RKO (cell line): Measurements from ENCODE around the gene SCUBE3.

ENCODE experiments used
- DNase-seq: peaks from one replicate; pipeline ENCODE4 v3.0.0-alpha.2; 2016; ENCODE audit warnings: low spot score

The SCUBE3 gene

DNA sequence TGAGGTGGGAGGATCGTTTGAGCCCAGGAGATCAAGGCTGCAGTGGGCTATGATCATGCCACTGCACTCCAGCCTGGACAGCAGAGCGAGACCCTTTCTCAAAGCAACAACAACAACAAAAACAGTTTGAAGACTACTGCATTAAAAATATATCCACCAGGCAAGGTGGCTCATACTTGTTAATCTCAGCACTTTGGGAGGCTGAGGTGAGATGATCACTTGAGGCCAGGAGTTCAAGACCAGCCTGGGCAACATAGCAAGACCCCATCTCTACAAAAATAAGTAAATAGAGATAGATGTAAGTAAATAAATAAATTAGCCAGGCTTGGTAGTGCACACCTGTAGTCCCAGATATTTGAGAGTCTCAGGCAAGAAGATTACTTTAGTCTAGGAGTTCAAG lies 58.2 kb downstream of the SCUBE3 start:
- no peak for DNase-seq

DNA sequence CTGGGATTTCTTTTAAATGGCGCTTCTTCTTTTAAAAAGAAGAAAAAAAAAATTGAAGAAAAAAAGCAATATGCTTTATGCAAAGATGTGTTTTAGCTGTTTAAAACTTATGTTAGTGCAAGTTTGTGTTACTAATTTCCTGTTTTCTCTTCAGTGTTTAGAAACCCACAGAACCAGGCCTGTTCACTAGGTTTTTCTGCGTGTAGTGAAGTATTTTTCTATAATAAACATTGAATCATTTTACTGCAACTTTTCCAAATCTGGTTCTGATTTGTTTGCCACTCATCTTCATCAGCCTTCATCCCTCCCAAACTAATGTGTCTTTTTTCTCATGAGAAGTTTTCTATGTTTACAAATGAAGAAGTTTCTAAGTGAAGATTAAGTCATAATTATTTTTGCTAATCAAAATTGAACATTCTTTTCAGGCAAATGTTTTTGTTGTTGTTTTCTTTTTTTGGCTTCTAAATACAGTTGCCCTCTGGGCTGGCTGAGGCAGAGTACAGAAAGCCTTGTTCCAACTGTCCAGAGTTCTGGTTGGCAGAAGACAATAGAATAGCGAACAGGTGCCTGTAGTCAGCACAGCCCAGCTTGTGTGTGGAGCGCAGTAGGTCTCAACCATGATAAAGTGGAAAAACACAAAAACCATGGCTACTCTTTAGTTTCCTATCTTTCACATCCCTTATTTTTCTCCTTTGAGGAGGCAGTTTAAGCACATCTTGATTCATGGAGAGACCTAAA lies 60.2 kb downstream of the SCUBE3 start:
- DNase-seq, result no peak

DNA sequence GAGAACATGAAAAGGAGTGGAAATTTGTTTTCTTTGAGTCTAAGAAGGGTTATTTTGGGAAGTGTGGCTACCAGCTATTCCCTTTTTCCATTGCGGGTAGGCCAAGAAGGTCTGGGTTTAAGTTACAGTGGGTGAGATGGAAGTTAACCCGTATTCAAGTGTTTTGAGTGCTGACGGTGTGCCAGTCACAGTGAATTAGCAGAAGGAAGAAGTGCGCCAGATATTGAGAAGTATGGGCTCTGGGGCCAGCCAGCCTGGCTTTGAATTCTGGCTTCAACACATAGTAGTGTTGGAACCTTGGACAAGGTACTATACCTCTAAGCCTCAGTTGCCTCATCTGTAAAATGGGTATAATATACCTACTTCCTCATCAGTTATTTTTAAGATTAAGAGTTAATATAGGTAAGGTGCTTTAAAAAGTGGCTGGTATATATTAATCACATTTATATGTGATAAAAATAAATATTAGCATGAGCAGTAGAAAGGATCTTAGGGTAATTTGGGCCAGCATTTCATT lies 62.0 kb downstream of the SCUBE3 start:
- DNase-seq, result no peak

GRCh38 chr6:35278708-35279107 lies 65.0 kb downstream of the SCUBE3 start:
- no peak for DNase-seq

DNA sequence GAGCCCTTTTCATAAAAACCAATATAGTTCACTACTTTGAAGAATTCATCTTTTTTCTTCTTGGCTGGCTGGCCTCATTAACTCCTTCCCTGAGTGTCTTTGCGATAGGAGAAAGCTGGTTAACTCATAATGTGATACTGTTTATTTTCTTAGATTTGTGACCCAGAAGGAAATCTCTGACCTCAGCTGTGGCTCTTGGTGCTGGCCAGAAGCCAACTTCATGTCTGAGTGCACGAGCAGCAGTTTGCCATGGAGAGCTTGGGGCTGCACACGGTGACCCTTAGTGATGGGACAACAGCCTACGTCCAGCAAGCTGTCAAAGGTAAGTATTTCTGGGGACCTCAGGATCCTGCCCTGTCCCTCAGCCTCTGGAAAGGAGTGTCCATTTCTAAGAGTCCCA lies 67.1 kb downstream of the SCUBE3 start:
- no peak for DNase-seq

DNA sequence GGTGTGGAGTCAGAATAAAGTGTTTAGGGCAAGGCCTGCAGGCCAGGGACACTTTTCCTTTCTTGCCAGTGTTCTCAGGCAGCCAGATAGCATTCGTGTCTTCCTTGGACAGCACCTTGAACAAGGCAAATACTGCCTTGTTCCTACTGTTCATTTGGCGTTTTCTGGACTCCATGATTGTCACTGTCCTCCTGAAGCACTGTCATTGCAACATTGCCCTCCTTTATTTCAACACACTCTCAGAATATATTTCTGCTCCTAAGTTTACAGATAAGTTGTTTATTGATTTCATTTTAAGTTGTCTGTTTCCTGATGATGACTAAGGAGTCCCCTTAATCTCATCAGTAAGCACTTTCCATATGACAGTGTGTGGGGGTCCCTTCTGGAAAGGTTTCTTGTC lies 68.7 kb downstream of the SCUBE3 start:
- no peak for DNase-seq

GRCh38 chr6:35283361-35283760 lies 69.6 kb downstream of the SCUBE3 start:
- no peak for DNase-seq

DNA sequence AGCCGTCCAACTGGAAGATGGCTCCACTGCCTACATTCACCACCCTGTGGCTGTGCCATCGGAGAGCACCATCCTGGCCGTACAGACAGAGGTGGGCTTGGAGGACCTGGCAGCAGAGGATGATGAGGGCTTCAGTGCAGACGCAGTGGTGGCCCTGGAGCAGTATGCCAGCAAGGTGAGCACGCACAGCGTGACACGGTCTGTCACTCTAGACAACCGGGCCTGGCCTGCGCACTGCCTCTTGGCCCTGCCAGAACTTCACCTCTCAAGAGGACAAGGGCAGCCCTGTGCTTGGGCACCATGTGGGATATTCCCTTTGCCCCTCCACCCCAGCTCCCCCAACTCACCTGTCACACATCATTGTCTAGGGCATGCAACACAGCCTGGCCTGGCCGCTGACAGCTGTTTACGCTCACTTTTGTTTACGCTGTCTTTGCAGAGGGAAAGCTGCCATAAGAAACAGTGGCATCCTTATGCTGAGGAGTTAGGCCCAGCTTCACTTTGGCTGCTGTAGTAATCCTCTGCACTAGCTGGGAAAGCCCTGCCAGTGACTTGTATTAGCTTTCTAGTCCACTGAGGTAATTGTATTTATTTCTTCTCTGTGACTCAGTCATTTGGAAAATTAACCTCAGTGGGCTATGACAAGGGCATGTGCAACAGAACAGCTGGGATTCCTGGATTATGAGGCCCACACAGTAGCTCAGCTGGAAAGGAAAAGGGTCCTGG lies 74.1 kb downstream of the SCUBE3 start:
- no peak for DNase-seq

- DNase-seq, result no peak
Measured at GRCh38 chr6:35288834-35289233, 75.1 kb downstream of the SCUBE3 start.

DNA sequence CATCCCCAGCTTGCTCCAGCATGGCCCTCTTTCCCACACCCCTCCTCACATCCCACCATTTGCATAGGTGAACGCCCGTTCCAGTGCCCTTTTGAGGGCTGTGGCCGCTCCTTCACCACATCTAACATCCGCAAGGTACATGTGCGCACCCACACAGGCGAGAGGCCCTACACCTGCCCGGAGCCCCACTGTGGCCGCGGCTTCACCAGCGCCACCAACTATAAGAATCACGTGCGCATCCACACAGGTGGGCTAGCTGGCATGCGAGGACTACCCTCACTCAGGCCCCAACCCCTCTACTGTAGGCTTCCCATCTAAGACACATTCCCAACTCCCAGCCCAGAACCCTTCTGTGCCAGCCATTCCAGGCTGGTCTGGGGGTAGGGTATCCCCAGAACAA lies 77.7 kb downstream of the SCUBE3 start:
- no peak for DNase-seq

DNA sequence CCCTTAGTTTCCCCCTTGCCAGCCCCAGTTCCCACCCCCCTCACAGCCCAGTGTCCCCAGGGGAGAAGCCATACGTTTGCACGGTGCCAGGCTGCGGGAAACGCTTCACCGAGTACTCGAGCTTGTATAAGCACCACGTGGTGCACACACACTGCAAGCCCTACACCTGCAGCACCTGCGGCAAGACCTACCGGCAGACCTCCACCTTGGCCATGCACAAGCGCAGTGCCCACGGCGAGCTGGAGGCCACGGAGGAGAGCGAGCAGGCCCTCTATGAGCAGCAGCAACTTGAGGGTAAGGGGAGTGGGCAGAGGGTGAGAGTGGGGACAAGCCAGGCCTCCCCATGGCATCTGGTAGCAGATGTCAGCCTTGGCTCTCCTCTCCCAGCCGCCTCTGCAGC lies 78.7 kb downstream of the SCUBE3 start:
- no peak for DNase-seq

DNA sequence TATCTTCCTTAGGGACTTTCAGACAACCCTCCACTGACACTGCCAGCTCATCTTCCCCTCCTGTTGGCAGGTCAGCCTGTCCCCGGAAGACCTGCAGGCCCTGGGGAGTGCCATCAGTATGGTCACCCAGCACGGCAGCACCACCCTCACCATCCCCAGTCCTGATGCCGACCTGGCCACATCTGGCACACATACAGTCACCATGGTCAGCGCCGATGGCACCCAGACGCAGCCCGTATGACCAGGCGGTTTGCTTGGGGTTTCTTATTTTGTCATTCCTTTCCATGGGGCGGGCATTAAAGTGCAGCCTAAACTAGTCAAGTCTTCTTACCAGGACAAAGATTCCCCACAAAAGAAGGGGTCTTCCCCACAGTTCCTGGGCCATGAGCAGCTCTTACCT lies 79.9 kb downstream of the SCUBE3 start:
- DNase-seq, result no peak

DNA sequence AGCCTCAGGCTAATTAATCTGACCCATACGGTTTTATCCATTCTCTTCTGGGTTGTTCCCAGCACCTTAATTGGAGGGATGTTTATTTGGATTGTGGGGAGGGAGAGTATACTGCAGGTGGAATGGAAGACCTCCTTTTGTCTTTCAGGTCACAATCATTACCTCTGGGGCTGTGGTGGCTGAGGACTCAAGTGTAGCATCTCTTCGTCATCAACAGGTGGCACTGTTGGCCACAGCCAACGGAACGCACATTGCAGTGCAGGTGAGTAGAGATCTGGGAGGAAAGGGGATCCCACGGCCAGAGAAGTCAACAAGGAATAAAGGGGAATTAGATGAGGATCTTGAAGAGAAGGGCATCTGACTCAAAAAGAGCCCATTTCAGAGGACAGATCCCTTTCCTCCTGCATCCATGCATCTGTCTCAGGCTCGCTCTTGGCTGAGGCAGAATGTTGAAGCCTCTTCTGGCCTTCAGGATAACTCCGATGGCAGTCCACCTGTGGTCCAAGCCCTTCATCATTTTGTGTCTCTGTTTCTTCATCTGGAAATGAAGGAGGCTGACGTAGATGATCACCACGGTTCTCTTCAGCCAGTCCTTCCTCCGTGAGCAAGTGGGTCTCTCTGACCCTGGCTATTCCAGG lies 80.7 kb downstream of the SCUBE3 start:
- no peak for DNase-seq

DNA sequence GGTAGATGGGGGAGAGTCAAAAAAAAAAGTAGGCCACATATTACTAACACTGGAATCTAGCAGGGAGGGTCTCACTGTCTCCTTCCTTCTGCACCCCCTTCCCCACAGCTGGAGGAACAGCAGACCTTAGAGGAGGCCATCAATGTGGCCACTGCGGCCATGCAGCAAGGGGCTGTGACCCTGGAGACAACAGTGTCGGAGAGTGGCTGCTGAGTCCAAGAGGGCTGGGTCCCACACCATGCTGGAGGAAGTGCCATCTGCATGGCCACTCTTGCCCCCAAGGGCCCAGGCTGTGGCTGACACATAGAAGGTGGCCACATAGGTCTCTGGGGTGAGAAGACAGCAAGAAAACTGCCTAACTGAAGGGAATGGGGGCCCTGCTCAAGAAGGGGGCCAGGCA lies 81.3 kb downstream of the SCUBE3 start:
- no peak for DNase-seq

DNA sequence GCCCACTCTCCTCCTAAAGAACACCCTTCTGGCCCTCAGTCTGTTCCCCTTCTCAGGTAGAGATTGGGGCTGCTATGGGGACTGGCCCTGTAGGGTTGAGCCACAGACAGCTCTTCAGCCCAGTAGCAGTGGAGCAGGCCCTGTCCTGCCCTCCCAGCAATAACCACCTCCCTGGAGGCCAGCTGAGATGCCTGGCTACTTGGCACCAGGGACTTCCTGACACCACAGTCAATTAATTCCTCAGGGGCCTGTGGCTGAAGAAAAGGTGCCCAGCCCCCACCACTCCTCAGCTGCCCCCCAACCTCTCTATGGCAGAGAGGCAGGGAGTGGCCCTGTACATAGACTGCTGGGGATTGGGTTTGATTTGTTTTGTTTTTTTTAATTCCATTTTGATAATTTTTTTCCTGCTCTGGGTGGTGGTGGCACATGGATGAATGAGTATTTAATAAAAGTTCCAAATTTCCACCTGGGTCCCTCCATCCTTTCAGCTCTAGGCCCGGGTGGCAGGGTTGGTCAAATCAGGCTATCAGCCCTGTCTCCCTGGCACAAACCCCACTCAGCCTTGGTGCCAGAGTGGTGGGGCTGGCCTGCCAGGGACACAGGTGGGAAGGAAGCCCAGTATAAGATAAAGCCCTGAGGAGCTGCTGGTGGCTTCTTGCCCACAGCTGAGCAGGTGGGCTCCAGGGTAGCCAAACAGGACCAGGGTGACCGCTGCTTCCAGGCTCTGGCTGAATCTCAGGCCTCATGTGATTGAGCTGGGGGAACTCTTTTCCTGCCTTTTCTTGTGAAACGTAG lies 82.0 kb downstream of the SCUBE3 start:
- DNase-seq, result no peak

GRCh38 chr6:35296931-35297600 lies 83.3 kb downstream of the SCUBE3 start:
- no peak for DNase-seq

GRCh38 chr6:35297601-35298481 lies 84.1 kb downstream of the SCUBE3 start, which contains the start of gene DEF6:
DEF6 (plus strand) TSS chr6:35297818; CDS start chr6:35297857, 39 bp downstream.
- peak; percentile 91 for DNase-seq

DNA sequence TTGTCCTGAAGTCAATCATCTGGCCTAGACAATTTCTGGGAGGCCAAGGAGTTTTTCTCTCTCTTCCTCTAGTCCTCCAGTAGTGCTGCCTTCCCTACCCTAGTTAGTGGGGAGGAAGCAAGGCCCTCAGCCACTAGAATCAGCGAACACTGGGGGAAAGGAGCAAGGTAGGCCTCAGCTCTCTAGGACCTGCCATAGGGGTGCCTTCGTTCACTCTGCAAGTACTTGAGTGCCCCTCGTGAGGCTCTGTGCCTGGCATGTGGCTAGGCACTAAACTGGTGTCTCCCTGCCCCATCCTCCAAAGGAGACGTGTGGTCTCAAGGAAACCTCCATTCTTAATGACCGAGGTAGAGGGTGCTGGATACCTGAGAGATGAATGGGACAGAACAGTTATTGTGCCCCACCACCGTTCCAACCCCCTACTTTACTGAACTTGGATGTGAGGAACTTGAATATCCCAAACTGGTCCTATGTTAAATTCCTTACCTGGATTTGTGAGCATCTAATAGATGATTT lies 84.9 kb downstream of the SCUBE3 start:
- no peak for DNase-seq

GRCh38 chr6:35299674-35300073 lies 85.9 kb downstream of the SCUBE3 start:
- DNase-seq, result no peak

- no peak for DNase-seq
Measured at GRCh38 chr6:35300848-35301247, 87.1 kb downstream of the SCUBE3 start.
